Measurements from ENCODE around the gene ZSWIM3.

Gene ZSWIM3

DNA sequence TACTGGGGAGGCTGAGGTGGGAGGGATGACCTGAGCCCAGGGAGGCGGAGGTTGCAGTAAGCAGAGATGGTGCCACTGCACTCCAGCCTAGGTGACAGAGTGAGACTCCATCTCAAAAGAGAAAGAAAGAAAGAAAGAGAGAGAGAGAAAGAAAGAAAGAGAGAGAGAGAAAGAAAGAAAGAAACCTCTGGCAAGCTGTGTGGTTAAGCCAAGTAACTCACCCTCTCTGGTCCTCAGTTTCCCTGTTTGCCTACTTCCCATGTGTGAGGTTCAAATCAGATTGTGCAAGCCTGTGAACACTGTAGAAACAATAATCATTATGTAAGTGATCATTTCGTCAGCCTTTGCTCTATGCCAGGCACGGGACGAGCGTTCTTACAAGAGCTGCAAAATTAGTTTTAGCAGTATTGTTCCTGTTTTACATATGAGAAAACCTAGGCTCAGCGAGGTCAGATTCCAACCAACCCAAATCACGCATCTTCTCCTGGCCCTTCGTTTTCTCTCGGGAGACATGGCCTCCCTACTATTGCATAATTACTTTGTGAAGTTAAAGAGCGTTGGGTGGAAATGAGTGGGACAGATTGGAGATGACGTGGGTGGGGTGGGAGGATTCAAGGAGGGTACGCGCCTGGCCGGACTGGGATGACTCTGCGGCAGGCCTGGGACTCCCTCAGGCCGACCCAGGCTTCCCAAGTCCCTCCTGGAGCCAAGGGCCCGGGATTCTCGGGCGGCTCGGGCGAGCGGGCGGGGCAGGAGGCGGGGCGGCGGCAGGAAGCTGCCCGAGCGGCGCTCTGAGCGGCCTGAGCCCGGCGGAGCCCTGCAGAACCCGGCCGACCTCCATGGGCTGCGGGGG lies 24.2 kb upstream of the ZSWIM3 start, which contains the start of gene SNX21:
TSS of gene SNX21 (plus strand) at position 770 of the 853 bp plus-strand sequence. CDS start 121 bp downstream, outside the sequence.
- peak; percentile 76 to 88 for DNase-seq

DNA sequence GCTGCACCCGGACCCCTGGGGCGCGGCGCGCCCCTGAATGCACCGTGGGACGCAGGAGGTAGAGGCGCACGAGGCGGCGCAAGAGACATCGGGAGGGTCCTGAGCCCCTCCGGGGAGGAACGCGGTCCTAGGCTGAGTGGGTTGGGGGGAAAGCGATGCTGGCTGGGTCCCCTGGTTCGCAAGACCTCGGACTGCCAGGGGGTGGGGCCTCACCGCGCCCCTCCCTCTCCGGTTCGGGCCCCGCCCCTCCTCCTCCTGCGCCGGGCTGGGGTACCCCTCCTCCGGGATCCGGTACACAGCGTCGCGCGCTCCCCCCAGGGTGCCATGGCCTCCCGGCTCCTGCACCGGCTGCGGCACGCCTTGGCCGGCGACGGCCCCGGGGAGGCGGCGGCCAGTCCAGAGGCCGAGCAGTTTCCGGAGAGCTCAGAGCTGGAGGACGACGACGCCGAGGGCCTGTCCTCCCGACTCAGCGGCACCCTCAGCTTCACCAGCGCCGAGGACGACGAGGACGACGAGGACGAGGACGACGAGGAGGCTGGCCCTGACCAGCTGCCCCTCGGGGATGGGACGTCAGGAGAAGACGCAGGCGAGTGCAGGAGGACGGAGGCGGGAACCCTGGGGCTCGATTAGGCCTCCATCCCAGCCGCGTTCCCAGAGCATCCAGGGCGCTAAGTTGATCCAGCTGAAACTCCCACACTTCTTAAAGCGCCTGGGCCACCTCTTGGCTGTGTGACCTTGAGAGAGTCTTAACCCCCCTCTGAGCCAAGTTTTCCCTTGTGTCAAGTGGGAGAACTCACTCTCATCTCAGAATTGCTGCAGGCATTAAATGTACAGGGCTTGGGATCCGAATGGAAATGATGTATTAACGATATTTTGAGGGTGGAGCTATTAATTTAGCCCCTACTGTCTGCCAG lies 23.3 kb upstream of the ZSWIM3 start:
- peak; percentile 53 to 63 for DNase-seq

DNA sequence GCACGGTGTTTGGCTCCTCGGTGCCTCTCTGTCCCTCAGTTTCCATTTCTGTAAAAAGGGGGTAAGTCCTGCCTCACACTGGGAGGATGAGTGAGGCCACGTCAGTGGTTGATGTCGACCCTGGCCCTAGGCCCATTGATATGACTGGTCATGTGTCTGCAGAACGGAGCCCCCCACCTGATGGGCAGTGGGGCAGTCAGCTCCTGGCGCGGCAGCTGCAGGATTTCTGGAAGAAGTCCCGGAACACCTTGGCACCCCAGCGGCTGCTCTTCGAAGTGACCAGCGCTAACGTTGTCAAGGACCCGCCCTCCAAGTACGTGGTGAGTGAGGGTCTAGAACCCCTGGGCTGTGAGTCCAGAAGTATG lies 22.6 kb upstream of the ZSWIM3 start:
- no peak for DNase-seq

GRCh38 chr20:45835329-45835765 lies 22.1 kb upstream of the ZSWIM3 start:
- no peak for DNase-seq

- no peak for DNase-seq
Observed at GRCh38 chr20:45835825-45836224, 21.6 kb upstream of the ZSWIM3 start.

DNA sequence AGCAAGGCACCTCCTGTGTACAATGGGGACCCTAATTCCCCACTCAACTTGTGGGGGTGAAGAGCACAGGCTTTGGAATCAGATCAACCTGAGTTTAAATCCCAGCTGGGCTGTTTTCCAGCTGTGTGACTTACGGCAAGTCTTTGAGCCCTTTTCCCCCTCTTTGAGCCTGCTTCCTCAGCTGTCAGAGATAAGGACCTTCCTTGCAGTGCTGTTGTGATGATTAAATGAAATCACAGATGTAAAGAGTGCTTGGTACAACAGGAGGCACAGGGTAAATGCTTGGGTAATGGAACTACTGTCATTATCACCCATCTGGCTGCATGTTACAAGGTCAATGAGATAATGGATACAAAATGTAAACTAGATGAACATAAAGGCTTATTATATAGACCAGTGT lies 20.6 kb upstream of the ZSWIM3 start:
- no peak for DNase-seq

DNA sequence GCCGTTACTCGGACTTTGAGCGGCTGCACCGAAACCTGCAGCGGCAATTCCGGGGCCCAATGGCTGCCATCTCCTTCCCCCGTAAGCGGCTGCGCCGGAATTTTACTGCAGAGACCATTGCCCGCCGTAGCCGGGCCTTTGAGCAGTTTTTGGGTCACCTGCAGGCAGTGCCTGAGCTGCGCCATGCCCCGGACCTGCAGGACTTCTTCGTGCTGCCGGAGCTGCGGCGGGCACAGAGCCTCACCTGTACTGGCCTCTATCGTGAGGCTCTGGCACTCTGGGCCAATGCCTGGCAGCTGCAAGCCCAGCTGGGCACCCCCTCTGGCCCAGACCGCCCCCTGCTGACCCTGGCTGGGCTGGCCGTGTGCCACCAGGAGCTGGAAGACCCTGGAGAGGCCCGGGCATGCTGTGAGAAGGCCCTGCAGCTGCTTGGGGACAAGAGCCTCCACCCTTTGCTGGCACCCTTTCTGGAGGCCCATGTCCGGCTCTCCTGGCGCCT lies 16.7 kb upstream of the ZSWIM3 start:
- DNase-seq: no peak

DNA sequence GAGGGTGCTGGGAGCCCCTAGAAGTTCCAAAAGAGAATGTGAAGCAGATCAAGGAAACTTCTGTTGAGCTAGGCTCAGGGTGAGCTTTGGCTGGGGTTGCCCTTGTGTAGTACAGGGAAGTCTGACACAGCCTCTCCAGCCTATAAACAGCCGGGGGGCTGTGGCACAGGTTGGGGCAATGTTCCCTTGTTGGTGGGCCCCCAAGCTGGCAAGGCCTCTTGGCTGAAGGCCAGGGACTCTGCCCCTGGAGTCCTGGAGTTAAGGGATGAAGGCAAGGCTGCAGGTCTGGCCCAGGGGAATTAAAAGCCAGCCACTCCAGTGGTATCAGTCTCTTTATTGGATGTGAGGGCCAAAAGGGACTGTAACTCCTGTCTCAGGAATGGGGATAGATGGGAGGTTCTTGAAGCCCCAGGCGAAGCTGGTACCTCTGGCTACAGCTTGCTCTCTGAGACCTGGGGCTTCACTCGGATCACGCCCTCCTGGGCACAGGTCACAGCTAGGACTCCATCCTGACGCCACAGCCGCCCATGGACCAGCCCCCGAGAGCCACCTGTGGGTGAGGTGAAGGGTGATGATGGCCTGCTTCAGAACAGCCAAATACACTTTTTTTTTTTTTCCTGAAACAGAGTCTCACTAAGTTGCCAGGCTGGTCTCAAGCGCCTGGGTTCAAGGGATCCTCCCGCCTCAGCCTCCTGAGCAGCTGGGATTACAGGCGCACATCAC lies 15.8 kb upstream of the ZSWIM3 start:
- DNase-seq: no peak

DNA sequence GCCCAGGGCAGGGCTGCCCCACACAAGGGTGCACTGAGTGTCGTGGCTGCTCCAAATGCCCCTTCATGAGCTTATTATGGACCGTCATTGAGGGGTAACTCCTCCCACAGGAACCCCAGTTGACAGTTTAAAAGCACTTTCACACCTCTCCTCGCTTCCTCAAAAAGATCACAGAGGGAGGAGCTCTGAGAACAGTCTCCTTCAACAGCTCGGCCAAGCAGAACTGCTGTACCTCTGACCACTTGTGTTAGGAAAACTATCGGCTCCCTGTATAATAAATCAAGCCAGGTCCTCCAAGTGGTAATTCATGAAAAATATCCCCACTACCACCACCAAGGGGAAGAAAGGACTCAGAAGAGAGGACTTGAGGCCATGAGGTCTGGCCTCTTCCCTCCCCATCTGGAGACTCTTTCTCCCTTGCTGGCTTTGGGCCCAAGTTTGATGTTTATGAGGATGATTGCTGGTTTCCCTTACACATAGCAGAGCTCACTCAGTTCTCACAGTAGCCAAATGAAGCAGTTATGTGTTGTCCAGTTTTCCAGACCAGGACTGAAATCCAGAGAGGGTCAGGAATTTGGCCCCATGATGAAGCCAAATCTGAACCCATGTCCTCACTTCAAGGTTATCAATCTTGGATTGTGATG lies 15.1 kb upstream of the ZSWIM3 start:
- no peak for DNase-seq

DNA sequence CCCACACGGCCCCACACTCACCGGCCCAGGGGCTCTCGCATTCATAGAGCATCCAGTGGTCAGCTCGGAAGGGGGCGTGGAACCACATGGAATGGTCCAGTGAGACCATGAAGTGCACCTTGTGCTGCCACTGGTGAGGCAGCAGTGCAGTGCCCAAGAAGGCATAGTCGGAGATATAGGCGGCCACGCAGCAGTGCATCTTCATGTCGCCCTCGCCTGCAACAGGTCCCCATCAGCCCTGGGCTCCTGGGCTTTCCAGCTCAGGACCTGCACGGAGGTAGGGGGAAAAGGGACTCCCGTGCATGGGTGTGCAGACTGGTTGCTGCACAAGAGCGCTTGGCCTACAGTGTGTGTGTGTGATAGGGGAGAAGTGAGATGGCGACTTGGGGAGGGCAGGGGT lies 13.9 kb upstream of the ZSWIM3 start:
- no peak for DNase-seq

GRCh38 chr20:45845452-45845851 lies 12.0 kb upstream of the ZSWIM3 start:
- no peak for DNase-seq

GRCh38 chr20:45848421-45848820 lies 9.0 kb upstream of the ZSWIM3 start:
- no peak for DNase-seq

DNA sequence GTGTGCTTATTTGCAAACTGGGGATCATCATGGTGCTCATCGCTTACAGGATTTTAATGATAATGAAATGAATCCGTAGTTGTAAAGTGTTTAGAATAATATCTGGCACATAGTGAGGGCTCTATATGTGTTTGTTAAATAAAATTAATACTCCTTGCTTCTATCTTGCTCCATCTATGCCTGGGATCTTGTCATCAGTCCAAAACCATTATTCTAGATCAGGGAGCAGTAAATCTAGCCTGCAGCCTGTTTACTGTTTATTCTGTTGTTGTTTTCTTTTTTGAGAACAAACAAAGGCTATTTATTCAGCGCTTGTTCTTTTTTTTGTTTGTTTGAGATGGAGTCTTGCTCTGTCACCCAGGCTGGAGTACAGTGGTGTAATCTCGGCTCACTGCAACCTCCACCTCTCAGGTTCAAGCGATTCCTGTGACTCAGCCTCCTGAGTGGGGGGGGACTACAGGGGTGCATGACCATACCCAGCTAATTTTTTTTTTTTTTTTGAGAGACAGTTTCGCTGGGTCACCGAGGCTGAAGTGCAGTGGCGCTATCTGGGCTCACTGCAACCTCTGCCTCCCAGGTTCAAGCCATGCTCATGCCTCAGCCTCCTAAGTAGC lies 8.3 kb upstream of the ZSWIM3 start:
- DNase-seq: no peak

DNA sequence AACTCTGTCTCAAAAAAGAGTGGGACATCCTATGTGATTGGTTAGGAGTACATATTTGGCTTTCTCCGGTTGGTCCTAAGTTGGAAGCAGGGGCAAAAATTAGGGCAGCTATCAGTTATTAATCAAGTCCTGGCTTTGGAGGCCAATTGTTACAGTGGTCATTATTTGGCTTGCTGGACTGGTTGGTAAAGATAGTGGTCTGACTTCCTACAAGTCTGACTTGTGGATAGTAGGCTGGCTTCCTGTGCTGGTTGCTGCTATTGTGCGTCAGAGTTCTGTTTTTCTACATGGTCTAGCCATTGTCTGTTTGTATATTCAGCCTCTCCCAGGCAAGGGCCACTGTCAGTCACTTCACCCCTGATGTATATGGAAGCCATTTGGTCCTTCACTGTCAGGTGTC lies 7.2 kb upstream of the ZSWIM3 start:
- DNase-seq: no peak

GRCh38 chr20:45850926-45851325 lies 6.5 kb upstream of the ZSWIM3 start:
- no peak for DNase-seq

DNA sequence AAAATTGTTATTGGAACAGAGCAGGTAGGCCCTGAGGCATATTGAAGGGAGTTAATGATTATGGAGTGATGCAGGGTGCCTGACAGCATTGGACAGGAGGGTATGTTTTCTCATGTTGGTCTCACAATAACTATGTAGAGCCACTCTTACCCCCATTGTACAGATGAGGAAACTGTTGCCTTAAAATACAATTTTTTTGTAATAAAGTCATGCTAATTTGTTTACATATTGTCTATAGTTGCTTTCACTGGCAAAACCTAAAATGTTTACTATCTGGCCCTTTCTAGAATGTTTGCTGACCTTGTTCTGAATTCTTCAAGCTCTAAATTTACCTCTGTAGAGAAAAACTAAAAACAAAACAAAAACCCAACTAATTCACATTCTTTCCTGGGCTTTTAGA lies 5.9 kb upstream of the ZSWIM3 start:
- DNase-seq: no peak

DNA sequence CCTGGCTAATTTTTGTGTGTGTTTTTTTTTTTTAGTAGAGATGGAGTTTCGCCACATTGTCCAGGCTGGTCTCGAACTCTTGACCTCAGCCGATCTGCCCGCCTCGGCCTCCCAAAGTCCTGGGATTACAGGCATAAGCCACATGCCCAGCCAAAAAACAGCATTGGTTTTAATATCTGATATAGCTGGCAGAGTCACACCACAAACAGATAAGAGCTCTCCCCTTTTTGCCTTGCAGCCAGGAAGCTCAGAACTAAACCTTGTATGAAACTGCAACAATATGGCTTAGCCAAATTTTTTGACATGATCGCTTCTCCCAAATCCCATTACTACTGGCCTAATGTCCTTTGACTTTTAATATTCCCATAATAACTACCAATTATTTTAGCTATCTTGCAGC lies 5.1 kb upstream of the ZSWIM3 start:
- no peak for DNase-seq

GRCh38 chr20:45853484-45853883 lies 3.9 kb upstream of the ZSWIM3 start:
- DNase-seq: no peak

DNA sequence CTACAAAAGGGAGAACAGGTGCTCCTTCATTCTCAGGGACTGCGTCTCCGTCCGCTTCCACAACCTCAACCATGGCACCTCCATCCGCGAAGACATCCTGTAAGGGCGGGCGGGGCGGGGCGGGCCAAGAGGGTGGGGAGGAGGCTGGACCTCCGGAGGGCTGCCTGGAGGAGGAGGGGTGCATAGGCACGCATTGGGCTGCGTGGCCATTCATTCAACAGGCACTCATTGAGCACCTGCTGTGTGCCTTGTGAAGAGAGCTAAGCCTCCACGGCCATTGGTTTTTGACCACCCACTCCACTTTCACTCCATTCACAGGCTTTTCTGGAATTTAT lies 435 bp downstream of the ZSWIM3 start:
- no peak for DNase-seq

GRCh38 chr20:45859916-45860315 lies 2.5 kb downstream of the ZSWIM3 start:
- no peak for DNase-seq

DNA sequence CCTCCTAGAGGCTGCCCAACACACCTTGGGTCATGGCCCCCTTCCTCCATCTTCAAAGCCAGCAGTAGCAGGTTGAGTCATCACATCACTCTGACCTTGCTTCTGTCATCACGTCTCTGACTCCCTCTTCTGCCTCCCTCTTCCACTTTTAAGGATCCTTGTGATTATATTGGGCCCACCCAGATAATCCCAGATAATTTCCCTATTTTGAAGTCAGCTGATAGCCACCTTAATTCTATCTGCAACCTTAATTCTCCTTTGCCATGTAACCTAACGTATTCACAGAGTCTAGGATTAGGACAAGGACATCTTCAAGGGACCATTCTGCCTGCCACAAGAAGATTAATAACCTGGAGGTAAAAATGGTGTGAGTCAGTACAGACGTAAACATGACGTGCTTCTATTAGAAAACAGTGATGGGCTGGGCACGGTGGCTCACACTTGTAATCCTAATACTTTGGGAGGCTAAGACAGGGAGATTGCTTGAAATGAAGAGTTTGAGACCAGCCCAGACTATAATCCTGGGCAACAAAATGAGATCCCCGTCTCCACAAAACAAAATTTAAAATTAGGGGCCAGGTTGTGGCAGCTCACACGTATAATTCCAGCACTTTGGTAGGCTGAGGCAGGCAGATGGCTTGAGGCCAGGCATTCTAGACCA lies 3.3 kb downstream of the ZSWIM3 start:
- no peak for DNase-seq
